VCaP (cell line): ENCODE measurements around the gene FGF7.
"Not testable (repeated sequence)": the region's sequence is repeated elsewhere in the genome, so short reads cannot be mapped to it uniquely, and the experiment has no call there.

ENCODE experiments used
- H3K27ac ChIP-seq: fragments of 450-650 bp; 2 replicates; pipeline ENCODE4 v1.5.1; 2017
- TF ChIP-seq, protein P1 (sequence below): fragments of 450-650 bp; conservative IDR thresholded peaks from 2 replicates; pipeline ENCODE4 v1.5.1; 2017; ENCODE audit warnings: mild to moderate bottlenecking, moderate library complexity

The FGF7 gene

DNA sequence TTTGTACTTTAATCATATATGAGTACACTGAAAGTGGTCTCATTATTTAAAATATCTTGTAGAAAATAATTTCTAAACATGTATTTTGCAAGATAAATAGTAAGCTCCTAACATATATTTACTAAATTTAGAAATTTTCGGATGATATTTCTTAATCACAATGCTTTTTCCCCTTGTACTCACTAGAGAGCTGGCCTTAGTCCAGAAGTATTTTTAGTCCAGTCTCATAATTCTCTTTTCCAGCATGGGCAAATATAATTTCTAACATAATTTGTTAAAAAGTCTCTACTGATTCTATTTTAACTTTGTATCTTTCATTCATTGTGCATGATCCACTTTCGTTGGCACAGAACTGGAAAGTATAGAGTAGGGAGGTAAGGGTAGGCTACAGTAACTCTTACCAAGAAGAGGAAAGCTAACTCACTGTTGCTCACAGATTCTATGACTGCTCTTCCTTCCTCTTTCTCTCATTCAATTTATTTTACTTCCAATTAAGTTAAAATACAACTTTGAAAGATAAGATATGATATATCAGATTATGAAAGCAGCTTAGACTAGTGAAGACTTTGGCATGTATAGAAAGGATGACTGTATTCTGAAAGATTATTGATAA, 39.3 kb downstream of the FGF7 start:
- TF ChIP-seq, protein P1, sequence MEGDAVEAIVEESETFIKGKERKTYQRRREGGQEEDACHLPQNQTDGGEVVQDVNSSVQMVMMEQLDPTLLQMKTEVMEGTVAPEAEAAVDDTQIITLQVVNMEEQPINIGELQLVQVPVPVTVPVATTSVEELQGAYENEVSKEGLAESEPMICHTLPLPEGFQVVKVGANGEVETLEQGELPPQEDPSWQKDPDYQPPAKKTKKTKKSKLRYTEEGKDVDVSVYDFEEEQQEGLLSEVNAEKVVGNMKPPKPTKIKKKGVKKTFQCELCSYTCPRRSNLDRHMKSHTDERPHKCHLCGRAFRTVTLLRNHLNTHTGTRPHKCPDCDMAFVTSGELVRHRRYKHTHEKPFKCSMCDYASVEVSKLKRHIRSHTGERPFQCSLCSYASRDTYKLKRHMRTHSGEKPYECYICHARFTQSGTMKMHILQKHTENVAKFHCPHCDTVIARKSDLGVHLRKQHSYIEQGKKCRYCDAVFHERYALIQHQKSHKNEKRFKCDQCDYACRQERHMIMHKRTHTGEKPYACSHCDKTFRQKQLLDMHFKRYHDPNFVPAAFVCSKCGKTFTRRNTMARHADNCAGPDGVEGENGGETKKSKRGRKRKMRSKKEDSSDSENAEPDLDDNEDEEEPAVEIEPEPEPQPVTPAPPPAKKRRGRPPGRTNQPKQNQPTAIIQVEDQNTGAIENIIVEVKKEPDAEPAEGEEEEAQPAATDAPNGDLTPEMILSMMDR = no peak
- H3K27ac ChIP-seq = no peak overlapping the region

DNA sequence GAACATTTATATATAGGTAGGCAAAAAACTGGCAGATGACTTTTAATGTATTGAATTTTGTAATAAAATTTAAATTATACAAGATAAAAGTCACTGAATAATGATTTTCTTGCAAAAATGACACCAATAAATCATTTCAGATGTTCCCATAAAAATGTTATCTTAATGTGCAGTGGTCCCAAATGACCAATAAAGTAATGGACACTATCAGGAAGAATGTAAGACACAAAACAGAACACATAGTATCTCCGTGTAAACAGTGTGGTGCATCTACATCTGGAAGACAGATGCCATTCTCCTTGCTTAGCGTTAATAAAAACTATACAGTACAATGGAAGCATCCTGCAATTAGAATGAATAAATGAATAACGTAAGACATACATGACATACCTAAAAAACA, 41.5 kb downstream of the FGF7 start:
- no peak overlapping the region for H3K27ac ChIP-seq
- TF ChIP-seq, protein P1 = no peak

DNA sequence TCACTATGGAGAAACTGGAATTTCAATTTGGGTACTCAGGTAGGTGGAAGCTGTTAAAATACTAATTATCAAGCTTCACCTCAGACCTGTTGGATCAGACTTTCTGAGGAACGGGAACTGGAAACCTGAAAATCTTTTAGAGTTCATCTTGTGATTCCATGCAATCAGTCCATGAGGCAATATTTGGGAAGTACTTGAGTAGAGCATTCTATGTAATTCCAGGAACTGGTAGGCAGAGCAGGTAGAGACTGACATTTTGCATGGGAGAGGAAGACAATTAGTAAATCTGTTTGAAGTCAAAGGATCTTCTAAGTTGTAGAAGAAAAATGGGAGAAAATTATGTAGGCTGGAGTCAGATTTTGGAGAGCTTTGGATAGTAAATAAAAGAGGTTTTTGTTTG, 43.1 kb downstream of the FGF7 start:
- no peak overlapping the region for H3K27ac ChIP-seq
- TF ChIP-seq, protein P1 = no peak

DNA sequence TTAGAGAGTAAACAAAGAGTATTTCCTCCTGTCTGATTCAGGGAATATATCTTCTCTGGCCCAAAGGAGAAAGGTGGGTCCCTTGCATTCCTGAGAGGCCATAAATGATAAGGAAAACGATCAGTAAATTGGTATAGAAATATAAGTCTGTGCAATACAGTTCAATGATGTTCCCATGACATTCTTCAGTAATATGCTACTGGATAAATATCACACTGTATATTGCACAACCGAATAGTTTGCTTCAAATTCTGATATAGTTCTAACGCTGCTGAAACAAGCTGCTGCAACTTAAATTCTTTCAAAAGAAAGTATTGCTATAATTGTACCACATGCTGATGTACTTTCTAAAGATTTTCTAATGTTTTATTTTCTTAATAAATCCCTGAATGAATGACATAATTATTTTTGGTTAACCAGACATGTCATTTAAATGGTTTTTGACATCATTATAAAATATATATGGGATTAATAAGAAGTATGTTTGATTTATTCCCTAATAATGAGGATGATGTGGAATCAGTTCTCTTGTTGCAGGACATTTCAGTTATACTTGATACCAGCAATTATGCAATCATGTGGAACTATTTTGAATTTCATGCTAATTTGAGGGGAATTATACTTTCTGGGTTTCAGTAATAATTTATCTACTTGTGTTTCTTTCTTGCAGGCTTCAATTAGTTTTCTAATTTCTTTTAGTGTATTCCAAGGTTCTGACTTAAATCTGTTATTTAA, 44.9 kb downstream of the FGF7 start:
- TF ChIP-seq, protein P1 = no peak
- H3K27ac ChIP-seq = no peak overlapping the region

DNA sequence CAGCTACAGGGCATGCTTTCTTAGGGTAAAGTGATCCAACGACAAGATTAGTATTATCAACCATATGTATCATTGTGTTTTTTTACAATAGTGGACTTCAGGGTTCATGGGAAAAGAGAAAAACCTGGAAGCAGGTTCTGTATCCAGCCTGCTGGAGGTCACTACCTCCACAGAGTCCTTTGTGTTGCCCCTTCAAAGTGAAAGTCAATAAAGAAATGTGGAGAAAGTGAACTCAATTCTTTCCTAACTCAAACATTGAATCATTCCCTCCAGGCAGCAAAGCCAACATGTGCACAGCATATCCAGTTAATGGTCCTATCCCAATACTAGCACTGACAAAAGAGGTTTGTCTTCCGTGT, 45.4 kb downstream of the FGF7 start:
- TF ChIP-seq, protein P1 = no peak
- no peak overlapping the region for H3K27ac ChIP-seq

DNA sequence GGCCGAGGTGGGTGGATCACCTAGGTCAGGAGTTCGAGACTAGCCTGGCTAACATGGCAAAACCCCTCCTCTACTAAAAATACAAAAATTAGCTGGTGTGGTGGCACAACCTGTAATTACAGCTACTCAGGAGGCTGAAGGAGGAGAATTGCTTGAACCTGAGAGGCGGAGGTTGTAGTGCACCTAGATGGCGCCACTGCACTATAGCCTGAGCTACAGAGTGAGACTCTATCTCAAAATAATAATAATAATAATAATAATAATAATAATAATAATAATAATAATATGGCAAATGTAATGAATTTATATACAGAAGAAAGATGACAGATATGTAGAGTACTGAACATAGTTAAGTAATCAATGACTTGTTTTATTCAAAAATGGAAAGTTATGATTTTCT, 48.2 kb downstream of the FGF7 start:
- not testable (repeated sequence) for H3K27ac ChIP-seq

DNA sequence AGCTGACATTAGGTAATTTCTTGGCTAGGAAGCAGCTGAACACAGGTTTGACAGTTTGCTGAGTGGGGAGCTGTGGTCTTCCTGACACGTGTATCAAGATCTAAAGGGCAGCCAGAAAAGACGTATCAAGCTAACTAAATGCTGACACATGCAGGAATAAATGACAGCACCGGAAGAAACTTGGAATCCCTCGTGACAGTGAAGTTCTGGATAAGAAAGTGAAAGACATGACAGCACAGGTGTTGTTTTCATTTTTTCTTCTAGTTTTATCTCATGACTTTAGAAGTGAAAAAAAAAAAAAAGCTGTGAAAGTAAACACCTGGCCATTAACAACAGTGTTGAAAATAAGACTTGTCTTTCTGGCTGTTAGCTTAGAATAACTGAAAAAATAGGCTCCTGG, 48.7 kb downstream of the FGF7 start:
- no peak overlapping the region for H3K27ac ChIP-seq
- TF ChIP-seq, protein P1 = no peak

DNA sequence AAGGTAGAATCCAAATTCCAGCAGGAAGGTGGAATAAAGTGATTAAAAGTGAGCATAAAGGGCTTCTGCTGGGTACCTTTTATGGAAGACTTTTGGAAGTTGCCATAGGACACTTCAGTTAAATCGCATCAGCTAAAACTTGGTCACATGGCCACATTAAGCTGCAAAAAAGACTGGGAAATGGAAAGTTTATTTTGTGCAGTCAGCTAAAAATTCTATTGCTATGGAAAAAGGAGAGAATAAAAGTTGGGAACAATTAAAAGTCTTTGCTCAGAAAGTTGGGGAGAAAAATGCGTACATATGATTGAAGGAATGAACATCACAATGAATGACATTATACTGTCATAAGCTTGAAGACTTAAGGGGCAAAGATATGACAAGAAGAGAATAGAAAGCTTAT, 49.3 kb downstream of the FGF7 start:
- H3K27ac ChIP-seq = no peak overlapping the region

More for the DNA sequence above, 49.3 kb downstream of the FGF7 start:
- TF ChIP-seq, protein P1 = no peak
